HEK293 (cell line): ENCODE results near the gene CEP112.

Source experiments
- CTCF ChIA-PET: fragments of 350-600 bp; formaldehyde crosslinking; extraction: SDS; loops from one replicate; lab custom pipeline; 2021; ENCODE audit warnings: antibody characterized with exemption; lab: Yijun Ruan, JAX
- POLR2A ChIA-PET: fragments of 300-600 bp; formaldehyde crosslinking; extraction: SDS; loops from one replicate; lab custom pipeline; 2020; ENCODE audit warnings: antibody characterized with exemption, inconsistent platforms; lab: Yijun Ruan, JAX
- H3K27ac ChIP-seq: fragments of 200-500 bp; sonication (Bioruptor generic); 2 replicates; pipeline ENCODE4 v1.5.1; 2014; ENCODE audit warnings: low read depth, low read length, control low read depth, inconsistent platforms; ENCODE audit errors: extremely low read depth
- H3K36me3 ChIP-seq, 2 experiments: fragments of 200-500 bp in 1 of 2; sonication (Bioruptor generic) in 1 of 2; 1 replicate in 1 of 2; 2 replicates in 1 of 2; pipeline ENCODE4 v1.5.1; 2014 to 2017; ENCODE audit warnings: inconsistent platforms in 2 of 2, low read length in 2 of 2; ENCODE audit not compliant: control insufficient read depth in 2 of 2, insufficient read depth in 1 of 2
- H3K4me1 ChIP-seq: fragments of 200-500 bp; sonication (Bioruptor generic); 2 replicates; pipeline ENCODE4 v1.5.1; 2014; ENCODE audit warnings: mild to moderate bottlenecking, low read length, inconsistent platforms; ENCODE audit not compliant: control insufficient read depth, insufficient read depth
- H3K4me3 ChIP-seq: 2 replicates; pipeline ENCODE4 v1.5.1; 2011; ENCODE audit warnings: low read depth, mild to moderate bottlenecking, control low read depth, low read length, moderate library complexity
- H3K9me3 ChIP-seq: fragments of 200-500 bp; sonication (Bioruptor generic); 2 replicates; pipeline ENCODE4 v1.5.1; 2014; ENCODE audit warnings: low read depth, low read length, inconsistent platforms; ENCODE audit not compliant: control insufficient read depth, insufficient read depth
- CTCF ChIP-seq: fragments of 450-650 bp; formaldehyde crosslinking; IDR thresholded peaks from 2 replicates; pipeline ENCODE4 v1.5.1; 2016; ENCODE audit warnings: missing biosample characterization, missing genetic modification characterization
- ZBTB7A ChIP-seq: fragments of 450-650 bp; formaldehyde crosslinking; IDR thresholded peaks from 2 replicates; pipeline ENCODE4 v1.5.1; 2016; ENCODE audit warnings: low read depth, missing biosample characterization, missing genetic modification characterization
- ZEB2 ChIP-seq: fragments of 450-650 bp; formaldehyde crosslinking; IDR thresholded peaks from 2 replicates; pipeline ENCODE4 v1.5.1; 2016; ENCODE audit warnings: missing biosample characterization, missing genetic modification characterization
- ZFP69B ChIP-seq: fragments of 450-650 bp; formaldehyde crosslinking; IDR thresholded peaks from 2 replicates; pipeline ENCODE4 v1.5.1; 2016; ENCODE audit warnings: missing biosample characterization, missing genetic modification characterization
- ZNF10 ChIP-seq: fragments of 450-650 bp; formaldehyde crosslinking; IDR thresholded peaks from 2 replicates; pipeline ENCODE4 v1.5.1; 2017; ENCODE audit warnings: missing biosample characterization, missing genetic modification characterization
- ZNF114 ChIP-seq: fragments of 450-650 bp; formaldehyde crosslinking; IDR thresholded peaks from 2 replicates; pipeline ENCODE4 v1.5.0; 2017; ENCODE audit warnings: missing biosample characterization, missing genetic modification characterization
- ZNF19 ChIP-seq: fragments of 450-650 bp; formaldehyde crosslinking; IDR thresholded peaks from 2 replicates; pipeline ENCODE4; 2016; ENCODE audit warnings: missing biosample characterization, missing genetic modification characterization, low read depth
- ZNF223 ChIP-seq: fragments of 450-650 bp; formaldehyde crosslinking; IDR thresholded peaks from 2 replicates; pipeline ENCODE4 v1.5.1; 2016; ENCODE audit warnings: missing biosample characterization, missing genetic modification characterization
- ZNF350 ChIP-seq: fragments of 450-650 bp; formaldehyde crosslinking; IDR thresholded peaks from 2 replicates; pipeline ENCODE4 v1.5.0; 2017; ENCODE audit warnings: missing biosample characterization, mild to moderate bottlenecking, missing genetic modification characterization
- ZNF391 ChIP-seq: fragments of 450-650 bp; formaldehyde crosslinking; IDR thresholded peaks from 2 replicates; pipeline ENCODE4 v1.5.1; 2016; ENCODE audit warnings: low read depth, missing biosample characterization, missing genetic modification characterization, borderline replicate concordance
- ZNF610 ChIP-seq: fragments of 450-650 bp; formaldehyde crosslinking; IDR thresholded peaks from 2 replicates; pipeline ENCODE4 v1.5.1; 2016; ENCODE audit warnings: missing biosample characterization, missing genetic modification characterization, borderline replicate concordance
- ZNF660 ChIP-seq: fragments of 450-650 bp; IDR thresholded peaks from 2 replicates; pipeline ENCODE4 v1.5.1; 2018; ENCODE audit warnings: missing biosample characterization, mild to moderate bottlenecking, missing genetic modification characterization
- ZNF791 ChIP-seq: fragments of 450-650 bp; formaldehyde crosslinking; IDR thresholded peaks from 2 replicates; pipeline ENCODE4 v1.5.1; 2016; ENCODE audit warnings: missing biosample characterization, missing genetic modification characterization
- TF ChIP-seq, protein P1 (sequence below): fragments of 450-650 bp; formaldehyde crosslinking; IDR thresholded peaks from 2 replicates; pipeline ENCODE4 v1.5.1; 2017; ENCODE audit warnings: missing biosample characterization, missing genetic modification characterization

The CEP112 gene

DNA sequence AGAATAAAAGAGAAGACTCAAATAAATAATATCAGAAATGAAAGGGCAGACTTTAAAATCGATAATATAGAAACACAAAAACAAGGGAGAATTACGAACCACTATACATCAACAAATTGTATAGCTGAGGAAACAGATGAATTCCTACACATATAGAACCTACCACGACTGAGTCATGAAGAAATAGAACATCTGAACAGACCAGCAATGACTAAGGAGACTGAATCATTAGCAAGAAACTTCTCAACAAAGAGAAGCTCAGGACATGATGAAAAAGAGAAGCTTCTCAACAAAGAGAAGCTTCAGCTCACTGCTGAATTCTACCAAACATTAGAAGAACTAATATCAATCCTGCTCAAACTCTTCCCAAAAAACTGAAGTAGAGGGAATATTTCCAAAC, 255.9 kb downstream of the CEP112 start:
- Histone ChIP-seq H3K4me3 (no peak overlapping the region), H3K36me3 (no peaks in the 10 kb centered on the region; a peak in 1 of 3 replicates), H3K27ac (no peak overlapping the region)
- POLR2A ChIA-PET, result no interaction called here
- TF ChIP-seq ZFP69B (tag by site-specific recombination) (no peak), ZEB2 (tag by site-specific recombination) (no peak), ZNF19 (tag by site-specific recombination) (no peak), ZNF610 (tag by site-specific recombination) (no peak)
- TF ChIP-seq, all 188 proteins: peak for 0
- CTCF ChIA-PET, result interaction anchor here (1.2 kb wide), 1 partner anchor 14 kb away, joined by 3 read pairs; no protein-coding TSS in a partner anchor
- no peaks in the 10 kb centered on the region for H3K9me3 ChIP-seq
- H3K4me1 ChIP-seq, result no peaks in the 10 kb centered on the region

GRCh38 chr17:65933290-65933689, 258.6 kb downstream of the CEP112 start:
- CTCF ChIA-PET, result no interaction called here
- Histone ChIP-seq H3K4me1 (no peaks in the 10 kb centered on the region), H3K4me3 (no peak overlapping the region), H3K27ac (no peak overlapping the region), H3K36me3 (no peaks in the 10 kb centered on the region; a peak in 1 of 3 replicates), H3K9me3 (no peaks in the 10 kb centered on the region)
- POLR2A ChIA-PET, result no interaction called here
- peak; percentile 93 for TF ChIP-seq ZNF791 (tag by site-specific recombination)
- TF ChIP-seq ZBTB7A, result no peak
- no peak for TF ChIP-seq ZNF350
- no peak for TF ChIP-seq ZNF223 (tag by site-specific recombination)
- TF ChIP-seq, all 188 proteins: peak for 1

DNA sequence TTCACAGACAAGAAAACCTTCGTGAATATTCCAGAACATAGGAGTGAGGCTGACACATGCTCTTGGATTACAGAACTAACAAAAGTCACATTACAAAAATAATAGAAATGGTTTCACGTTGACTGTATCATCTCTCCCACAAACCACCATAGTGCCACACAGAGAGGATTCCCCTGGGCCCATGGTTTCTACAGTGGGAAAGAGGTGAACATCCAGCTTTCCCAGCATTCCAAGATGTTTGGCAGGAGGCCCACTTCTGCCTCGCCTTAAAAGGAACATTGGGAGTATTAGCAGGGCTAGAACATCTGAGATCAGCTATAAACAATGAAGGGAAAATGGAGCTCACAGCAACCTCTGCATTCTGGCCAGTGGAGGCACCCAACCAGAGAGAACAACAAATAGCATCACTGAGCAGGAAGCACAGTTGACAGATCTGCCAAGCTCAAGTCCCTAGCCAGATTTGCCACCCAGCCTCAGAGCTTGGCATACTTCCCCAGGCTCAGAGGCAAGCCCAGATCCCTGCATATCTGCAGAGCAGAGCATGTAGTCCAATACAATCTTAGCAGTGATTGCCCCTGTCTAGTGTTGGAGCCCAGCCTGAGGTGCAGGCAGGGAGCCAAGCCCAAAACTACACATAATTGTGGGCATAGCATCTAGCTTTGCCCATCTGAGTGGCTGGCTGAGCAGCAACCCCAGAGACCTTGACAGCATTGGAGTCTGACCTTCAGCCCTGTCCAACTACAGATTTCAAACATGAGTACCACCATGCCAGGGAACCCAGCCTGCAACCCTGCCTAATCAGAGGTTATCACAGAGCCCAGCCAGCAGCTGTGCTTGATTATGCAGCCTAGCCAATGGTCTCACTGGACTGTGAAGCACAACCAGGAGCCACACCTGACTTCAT, 260.4 kb downstream of the CEP112 start:
- ChIA-PET POLR2A (no interaction called here), CTCF (interaction anchor here (0.5 kb wide), 1 partner anchor 42 kb away, joined by 3 read pairs; no protein-coding TSS in a partner anchor)

More for the DNA sequence above, 260.4 kb downstream of the CEP112 start:
- H3K9me3 ChIP-seq, result no peaks in the 10 kb centered on the region
- H3K4me3 ChIP-seq, result no peak overlapping the region
- H3K27ac ChIP-seq, result no peak overlapping the region
- TF ChIP-seq ZNF660, result no peak
- no peak for TF ChIP-seq ZNF114 (tag by site-specific recombination)
- no peak for TF ChIP-seq ZNF391
- no peak for TF ChIP-seq ZNF10 (tag by site-specific recombination)
- no peak for TF ChIP-seq CTCF (tag by site-specific recombination)
- TF ChIP-seq, protein P1, sequence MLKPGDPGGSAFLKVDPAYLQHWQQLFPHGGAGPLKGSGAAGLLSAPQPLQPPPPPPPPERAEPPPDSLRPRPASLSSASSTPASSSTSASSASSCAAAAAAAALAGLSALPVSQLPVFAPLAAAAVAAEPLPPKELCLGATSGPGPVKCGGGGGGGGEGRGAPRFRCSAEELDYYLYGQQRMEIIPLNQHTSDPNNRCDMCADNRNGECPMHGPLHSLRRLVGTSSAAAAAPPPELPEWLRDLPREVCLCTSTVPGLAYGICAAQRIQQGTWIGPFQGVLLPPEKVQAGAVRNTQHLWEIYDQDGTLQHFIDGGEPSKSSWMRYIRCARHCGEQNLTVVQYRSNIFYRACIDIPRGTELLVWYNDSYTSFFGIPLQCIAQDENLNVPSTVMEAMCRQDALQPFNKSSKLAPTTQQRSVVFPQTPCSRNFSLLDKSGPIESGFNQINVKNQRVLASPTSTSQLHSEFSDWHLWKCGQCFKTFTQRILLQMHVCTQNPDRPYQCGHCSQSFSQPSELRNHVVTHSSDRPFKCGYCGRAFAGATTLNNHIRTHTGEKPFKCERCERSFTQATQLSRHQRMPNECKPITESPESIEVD (tag by site-specific recombination), result no peak
- TF ChIP-seq, all 188 proteins: peak for 0
- H3K4me1 ChIP-seq, result no peaks in the 10 kb centered on the region
- H3K36me3 ChIP-seq, result peaks cover 0 to 5% of the 10 kb centered on the region in 2 experiments; a peak in 2 of 3 replicates
